HG03175 (cell line): ENCODE measurements around the gene DGUOK.
"Not testable (repeated sequence)": the region's sequence is repeated elsewhere in the genome, so short reads cannot be mapped to it uniquely, and the experiment has no call there.

Experiments used
- ATAC-seq: cut with Tn5 transposase; IDR thresholded peaks from one replicate; pipeline ENCODE4 v1.9.1; 2021; ENCODE audit warnings: mild to moderate bottlenecking, moderate library complexity; ENCODE audit not compliant: unreplicated experiment

The DGUOK gene

DNA sequence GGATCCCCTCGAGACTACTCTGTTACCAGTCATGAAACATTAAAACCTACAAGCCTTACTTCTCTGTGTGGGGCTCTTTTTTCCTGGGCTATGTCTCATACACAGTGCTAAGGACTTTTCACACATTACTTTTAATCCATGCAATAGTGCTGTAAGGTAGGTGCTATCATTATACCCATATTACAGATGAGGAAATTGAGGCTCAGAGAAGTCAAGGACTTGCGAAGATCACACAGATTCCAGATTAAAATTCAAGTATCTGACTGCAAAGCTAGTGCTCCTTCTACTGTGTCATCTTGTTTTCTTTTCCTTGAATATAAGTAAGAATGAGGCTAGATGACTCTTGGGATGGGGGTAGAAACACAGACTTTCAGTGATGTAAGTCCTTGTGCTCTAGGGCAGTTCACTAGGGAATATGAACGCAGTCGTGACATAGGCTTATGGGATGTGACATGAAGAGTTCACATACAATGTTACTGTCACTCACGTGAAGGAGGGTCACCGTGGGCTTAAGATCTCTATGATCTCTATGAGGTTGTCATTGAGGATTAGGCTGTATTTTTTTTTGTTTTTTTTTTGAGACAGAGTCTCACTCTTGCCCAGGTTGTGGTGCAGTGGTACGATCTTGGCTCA, 7.0 kb upstream of the DGUOK start:
- no peak for ATAC-seq

DNA sequence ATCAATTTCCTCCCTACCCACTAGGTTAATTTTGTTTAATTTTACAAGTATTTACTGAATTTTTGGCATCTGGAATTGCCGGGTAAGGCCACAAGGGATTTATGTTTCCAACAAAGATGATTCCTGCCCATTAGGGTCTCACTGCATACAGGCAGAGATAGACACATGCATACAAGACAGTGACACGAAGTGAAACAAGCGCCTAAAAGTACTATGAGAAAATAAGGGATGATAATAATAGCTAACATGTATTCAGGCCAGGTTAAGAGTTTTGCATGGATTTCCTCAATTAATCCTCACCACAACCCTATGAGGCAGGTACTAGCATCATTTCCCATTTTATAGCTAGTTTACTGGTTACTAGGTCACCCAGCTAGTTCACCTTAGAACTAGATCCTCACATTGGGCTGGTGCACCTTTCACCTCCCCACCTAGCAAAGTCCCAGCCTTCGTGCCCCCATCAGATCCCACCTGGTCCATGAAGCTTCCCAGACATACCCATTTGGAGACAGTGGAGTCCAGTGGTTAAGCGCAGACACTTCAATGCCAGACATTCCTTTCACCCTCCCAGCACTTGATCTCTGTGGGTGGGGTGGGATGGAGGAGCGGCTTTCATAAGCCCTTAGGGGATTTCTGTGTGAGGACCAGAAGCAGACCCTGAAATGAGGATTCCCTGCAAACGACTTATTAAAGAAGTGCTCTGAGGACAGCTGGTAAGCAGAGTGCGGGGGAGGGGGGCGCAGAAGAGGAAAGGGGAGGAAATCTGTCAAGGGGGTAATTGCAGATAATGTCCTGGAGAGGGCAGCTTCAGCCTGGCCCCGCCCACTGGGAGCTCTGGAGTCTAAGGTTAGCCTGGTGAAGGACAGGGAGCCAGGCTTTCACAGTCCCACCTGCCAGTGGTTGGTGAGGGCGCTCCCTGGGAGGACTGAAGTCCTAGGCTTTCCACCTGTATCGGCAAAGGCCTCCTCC, 5.8 kb upstream of the DGUOK start:
- no peak for ATAC-seq

- ATAC-seq: no peak
These were observed 5.1 kb upstream of the DGUOK start for GRCh38 chr2:73921581-73921980.

- no peak for ATAC-seq
These were observed 4.0 kb upstream of the DGUOK start for GRCh38 chr2:73922681-73923080.

DNA sequence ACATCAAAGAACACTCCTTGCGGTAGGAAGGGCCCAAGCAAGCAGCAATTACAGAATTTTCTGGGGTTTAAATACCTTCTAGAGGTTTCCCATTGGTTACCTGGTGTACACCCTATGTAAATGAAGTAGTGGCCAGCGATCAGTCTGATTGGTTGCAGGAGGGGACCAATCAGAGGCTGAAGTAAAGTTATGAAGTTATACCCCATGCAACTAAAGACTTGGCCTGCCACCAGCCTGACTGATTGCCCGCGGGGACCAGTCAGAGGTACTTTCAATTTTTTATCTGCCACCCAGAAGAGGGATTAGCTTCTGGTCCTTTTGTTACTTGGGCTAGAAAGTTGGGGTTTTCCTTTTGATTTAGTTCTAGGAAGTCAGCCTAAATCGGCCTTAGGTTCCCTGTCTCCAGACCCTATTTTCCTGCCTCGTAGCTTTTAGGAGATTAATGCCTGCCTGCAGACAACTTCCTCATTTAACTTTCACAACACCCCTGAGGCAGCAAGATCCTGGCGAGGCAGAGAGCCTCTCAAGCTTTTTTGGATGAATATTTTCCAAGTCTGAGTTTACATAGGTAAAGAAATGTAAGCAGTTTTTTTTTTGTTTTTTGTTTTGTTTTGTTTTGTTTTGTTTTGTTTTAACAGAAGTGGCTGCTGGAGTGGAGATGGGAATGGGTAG, 1.5 kb upstream of the DGUOK start:
- no peak for ATAC-seq

GRCh38 chr2:73925853-73926492, 707 bp upstream of the DGUOK start:
- ATAC-seq: no peak

DNA sequence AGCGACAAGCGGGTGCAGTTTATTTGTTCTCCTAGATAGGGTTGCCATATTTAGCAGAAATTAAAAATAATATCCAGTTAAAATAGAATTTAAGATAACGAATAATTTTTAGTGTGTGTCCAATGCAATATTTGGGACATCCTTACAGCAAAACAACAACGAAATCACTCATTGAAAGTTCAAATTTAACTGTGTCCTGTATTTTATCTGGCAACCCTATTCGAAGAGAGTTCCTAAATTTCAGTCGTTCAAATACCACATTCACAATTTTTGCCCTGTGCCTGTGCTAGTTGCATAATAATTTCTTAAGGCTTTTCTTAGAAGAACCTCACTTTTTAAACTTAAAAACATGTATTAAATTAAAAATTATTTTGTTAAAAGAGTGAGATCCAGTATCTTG, 664 bp downstream of the DGUOK start:
- no peak for ATAC-seq

- no peak for ATAC-seq
These were observed 2.3 kb downstream of the DGUOK start for GRCh38 chr2:73928963-73929347.

DNA sequence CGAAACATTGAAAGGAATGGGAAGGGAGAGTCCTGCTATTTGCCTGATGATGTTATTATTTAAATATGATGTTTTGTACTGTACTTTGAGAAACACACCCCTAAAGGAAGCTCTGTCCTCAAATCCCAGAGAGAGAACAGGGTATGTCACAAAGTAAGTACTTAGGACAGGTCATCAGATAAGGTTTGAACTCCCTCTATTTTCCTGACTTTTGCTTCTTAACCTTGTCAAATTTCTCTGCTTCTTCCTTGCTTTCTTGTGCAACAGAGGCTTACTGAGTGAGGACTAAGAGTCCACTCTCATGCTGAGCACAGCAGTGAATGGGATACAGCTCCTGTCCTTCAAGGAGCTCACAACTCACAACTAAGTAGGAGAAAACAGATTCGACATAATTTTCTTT, 3.7 kb downstream of the DGUOK start:
- no peak for ATAC-seq

GRCh38 chr2:73931531-73932500, 5.1 kb downstream of the DGUOK start:
- ATAC-seq: no peak

DNA sequence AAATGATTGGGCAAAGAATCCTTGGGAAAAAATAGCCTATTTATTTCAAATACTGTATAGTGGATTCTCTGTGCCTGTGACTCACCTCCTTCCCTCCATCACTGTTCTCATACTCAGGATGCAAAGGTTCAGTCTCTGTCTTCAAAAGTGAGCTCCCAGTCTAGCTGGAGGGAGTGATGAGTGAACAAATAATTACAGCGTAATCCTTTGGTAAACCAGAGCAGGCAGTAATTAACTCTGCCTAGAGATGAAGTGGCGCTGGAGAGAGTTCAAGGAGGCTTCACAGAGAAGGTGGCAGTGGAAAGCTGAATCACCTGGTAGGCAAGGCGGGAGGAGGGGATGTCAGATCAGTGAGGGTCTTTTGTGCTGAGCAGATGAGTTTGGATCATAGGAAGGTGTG, 6.5 kb downstream of the DGUOK start:
- no peak for ATAC-seq

DNA sequence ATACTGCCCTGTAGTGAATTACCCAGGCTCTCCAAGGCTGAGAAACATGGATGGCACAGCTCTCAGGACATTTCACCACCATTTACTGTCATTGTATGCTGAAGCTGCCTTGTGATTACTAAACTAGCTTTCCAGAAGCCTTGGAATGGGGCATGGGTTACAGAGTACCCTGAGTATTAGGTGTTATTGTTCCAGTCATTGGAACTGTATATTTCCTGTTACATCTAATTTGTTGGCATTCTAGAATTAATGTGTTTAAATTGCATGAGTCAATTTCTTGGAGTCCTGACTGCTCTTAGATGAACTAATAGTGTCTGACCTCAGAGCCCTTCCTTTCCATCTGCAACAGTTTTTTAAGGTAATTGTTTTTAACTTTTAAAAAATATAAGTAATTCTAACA, 9.0 kb downstream of the DGUOK start:
- no peak for ATAC-seq

- no peak for ATAC-seq
These were observed 10.6 kb downstream of the DGUOK start for GRCh38 chr2:73937103-73937885.

GRCh38 chr2:73937899-73938298, 11.2 kb downstream of the DGUOK start:
- ATAC-seq: no peak

GRCh38 chr2:73938718-73939352, 12.2 kb downstream of the DGUOK start:
- ATAC-seq: no peak

DNA sequence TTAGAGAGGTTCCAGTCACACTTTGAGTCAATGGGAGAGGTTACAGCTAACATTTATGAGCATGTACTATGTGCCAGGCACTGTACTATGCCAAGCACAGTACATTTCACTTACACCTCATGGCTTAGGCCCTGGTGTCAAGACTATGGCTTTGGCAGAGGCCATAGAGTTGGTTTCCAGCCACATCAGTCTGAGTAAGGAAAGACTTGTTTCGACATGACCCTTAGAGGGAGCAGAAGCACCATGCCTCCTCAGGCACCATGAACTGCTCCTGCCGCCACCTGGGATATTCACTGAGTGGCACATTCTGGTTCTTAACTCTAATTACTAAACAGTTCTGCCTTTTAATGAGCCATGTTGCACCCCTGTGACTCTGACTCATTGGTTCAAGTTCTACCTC, 12.7 kb downstream of the DGUOK start:
- no peak for ATAC-seq

DNA sequence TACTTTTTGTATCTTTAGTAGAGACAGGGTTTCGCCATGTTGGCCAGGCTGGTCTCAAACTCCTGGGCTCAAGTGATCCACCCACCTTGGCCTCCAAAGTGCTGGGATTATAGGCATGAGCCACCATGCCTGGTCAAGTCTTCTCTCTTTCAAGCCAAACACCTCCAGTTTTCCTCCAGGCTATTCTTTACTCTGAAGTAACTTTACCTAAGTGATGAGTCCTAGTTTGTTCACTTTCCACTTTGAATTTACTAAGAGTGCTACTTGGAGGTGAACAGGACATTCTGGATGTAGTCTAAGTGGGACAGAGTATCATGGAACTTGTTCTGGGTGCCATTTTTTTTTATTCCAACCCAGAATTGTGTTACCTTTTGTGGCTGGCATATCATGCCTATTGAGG, 13.4 kb downstream of the DGUOK start:
- ATAC-seq: not testable (repeated sequence)

DNA sequence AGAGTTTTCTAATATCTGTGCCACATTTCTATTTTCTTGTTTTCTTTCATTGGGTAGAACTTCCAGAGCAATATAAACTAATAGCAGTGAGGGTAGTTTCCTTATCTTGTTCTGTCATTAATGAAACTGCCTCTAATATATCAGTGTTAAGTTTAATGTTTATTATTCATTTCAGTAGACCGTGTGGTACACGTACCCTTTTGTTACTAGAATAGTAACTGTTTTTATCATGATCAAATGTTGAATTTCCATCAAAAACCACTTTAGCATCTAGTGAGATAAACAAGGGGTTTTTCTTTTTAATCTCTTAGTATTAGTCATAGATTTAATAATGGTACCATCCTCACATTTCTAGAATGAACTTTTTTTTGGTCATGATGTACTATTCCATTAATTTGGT, 16.0 kb downstream of the DGUOK start:
- ATAC-seq: no peak

DNA sequence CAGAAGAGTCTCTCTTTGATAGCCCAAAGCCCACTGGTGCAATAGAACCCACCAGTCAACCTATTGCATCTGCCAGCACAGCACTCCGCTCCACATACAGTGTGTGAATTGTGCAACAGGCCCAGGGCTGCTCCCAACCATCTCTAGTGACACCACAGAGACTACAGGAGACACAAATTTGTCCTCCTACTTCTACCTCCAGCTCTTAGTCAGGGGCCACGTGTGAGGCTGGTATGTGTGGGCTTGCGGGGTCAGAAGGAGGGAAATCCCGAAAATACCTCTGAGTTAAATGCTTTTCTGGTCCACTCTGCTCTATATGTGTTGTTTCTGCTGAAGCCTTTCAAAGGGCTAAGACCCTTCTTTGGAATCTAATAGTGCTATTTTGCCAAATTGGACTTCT, 18.0 kb downstream of the DGUOK start:
- no peak for ATAC-seq
